Measurements from ENCODE around the gene GGN.
"Not testable (repeated sequence)": the region's sequence is repeated elsewhere in the genome, so short reads cannot be mapped to it uniquely, and the experiment has no call there.

Gene GGN, protein sequence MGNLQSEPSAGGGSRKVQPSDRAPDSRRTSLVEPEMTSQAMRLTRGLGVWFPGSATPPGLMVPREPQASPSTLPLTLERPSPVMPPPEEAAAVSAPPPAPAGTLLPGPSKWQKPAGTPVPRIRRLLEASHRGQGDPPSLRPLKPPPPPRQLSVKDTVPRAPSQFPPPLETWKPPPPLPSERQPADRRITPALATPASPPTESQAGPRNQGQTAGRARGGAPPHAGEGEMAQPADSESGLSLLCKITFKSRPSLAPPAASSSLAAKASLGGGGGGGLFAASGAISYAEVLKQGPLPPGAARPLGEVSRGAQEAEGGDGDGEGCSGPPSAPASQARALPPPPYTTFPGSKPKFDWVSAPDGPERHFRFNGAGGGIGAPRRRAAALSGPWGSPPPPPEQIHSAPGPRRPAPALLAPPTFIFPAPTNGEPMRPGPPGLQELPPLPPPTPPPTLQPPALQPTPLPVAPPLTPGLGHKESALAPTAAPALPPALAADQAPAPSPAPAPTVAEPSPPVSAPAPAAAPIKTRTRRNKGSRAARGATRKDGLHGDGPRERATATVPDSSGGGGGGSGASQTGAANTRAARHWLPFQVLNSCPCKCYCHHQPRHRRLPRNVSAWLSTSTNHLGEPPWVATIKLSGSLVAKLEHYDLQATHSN

DNA sequence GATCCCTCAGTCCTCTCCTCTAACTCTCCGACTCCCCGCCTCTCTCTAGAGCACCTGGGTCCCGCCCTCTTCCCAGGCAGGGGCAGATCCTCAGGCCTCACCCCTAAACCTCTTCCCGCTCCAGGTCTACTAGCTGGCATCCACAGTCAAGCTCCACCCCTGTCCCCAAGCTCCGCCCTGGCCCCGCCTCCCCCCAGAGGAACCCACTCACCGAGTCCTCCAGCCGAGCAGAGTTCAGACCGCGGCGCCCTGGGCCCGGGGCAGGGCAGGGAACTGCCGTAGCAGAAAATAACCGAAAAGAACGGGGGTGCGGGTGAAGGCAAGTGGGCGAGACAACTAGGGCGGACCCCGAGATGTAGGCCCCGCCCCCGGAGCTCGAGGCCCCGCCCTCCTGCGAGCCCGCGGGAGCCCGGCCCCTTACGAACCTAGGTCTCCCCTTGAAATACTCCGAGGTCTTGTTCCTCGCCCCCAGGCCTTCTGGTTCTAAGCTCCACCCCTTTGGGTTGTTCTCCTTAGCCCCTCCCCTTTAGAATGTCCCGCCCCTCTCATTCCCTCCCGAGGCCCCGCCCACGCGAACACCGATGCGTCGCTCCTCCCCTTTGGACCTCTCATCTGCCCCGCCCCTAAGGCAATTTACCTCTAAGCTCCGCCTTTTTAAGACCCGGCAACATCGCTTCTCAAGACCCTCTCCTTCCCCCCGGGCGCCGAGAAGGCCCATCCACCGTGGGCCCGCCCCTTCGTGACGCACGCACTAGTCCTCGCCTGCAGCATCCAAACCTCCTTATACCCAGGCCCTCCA, at the start of gene GGN:
TSS of gene GGN (minus strand) at position 485 of the 799 bp plus-strand sequence. CDS start 773 bp downstream, outside the sequence.
- DNase-seq = peak; percentile 76

GRCh38 chr19:38437295-38437694, 49.5 kb upstream of the GGN start:
- DNase-seq = no peak

DNA sequence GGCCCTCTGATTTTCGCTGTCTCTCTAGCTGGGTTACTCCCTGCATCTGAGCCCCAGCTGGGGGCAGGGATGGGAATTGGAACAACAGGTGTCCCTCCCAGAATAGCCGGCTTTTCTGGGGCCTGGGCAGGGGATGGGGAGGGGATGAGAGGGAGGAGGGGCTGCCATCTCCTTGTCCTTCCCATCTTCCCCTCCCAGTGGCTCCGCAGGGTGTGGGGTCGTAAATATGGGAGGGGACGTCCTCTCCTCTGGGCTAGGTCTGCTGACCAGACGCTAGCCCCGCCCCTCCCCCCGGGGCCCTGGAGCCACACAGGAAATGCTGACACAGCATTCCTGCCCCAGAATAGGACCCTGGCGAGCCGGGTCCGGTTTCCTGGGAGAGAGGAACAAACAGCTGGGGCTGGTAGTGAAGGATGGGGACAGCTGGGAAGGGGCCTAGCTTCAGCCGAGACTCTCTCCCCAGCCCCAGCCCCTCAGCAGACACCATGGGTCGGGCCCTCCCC, 46.8 kb upstream of the GGN start:
- DNase-seq = no peak

DNA sequence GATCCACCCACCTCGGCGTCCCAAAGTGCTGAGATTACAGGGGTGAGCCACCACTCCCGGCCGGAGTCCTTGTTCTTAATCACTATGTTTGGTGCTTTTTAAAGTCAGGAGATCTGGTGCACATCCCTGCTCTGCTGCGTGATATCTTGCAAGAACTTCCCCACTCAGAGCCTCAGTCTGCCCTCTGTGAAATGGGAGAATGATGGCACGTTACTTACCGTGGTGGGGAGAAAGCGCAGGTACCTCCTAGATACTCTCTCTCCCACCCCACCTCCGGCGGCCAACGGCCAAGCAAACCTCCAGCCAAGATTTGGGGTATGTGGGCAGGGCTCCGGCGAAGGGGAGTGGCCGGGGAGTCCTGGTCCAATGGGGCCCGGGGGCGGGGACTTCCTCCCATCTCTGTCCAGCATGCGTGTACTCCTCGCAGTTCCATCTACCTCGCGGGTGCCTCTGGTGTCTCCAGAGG, 45.5 kb upstream of the GGN start, which contains the start of gene RYR1:
TSS of gene RYR1 (plus strand) at position 424 of the 466 bp plus-strand sequence. CDS start 139 bp downstream, outside the sequence.
- DNase-seq = no peak

GRCh38 chr19:38430931-38431330, 43.1 kb upstream of the GGN start:
- no peak for DNase-seq

- no peak for DNase-seq
Observed at GRCh38 chr19:38429811-38430156, 42.0 kb upstream of the GGN start.

DNA sequence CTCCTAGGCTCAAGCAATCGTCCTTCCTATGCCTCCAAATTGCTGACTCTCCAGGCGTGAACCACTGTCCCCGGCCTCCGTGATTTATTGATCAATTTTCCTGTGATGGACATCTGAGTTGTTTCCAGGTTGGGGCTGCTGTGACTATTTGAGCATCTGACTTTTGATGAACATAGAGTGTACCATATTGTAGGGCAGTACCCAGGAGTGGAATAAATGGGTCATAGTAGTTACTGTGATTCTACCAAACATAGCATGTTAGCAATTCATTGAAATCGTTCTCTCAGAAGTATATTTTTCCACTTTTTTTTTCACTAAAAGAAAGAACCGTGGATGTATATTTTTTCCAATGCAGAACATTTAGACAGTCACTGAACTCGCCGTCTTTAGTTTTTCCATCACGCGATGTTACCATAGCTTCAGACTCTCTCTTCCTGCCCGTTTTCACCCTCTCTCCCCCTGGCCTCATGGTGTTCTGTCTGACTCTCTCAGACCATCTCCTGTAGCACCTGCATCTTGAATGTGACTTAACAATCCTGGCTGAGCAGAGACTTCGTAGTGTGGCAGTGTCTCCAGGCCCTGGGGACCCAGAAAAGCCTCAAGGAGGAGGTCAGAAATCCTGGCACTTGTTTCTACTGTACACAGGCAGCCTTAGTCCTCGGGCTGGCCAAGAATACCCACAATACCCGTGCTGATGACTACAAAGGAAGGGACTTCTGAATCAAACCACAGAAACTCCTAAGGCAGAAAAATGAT, 41.4 kb upstream of the GGN start:
- DNase-seq = no peak

- not testable (repeated sequence) for DNase-seq
Observed at GRCh38 chr19:38427035-38427677, 39.3 kb upstream of the GGN start.

GRCh38 chr19:38425810-38426466, 38.1 kb upstream of the GGN start, which contains the start of gene RASGRP4:
Gene RASGRP4 (minus strand): TSS chr19:38426219. CDS start chr19:38426091, 128 bp downstream.
- DNase-seq = peak; percentile 89

- DNase-seq = no peak
Observed at GRCh38 chr19:38425222-38425809, 37.5 kb upstream of the GGN start.

GRCh38 chr19:38424272-38424671, 36.4 kb upstream of the GGN start:
- DNase-seq = no peak

GRCh38 chr19:38422438-38422837, 34.6 kb upstream of the GGN start:
- no peak for DNase-seq

DNA sequence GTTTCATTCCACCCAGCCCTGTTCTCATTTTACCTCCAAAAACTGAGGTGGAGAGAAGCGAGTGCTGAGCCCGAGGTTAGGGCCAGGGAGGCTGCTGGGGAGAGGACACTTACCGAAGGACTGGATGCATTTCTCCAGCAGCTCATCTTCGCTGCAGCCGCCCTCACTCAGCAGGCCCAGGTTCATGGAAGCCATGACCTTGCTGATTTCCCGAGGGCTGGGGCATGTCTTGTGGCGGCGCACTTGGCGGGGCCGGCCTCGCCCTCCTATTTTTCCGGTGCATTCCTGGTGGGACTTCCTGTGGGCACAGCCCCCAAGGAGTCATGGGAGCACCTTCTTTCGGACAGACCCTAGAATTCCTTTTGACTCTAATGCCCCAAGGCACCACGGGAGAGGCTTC, 34.0 kb upstream of the GGN start:
- DNase-seq = no peak

- no peak for DNase-seq
Observed at GRCh38 chr19:38420935-38421334, 33.1 kb upstream of the GGN start.

DNA sequence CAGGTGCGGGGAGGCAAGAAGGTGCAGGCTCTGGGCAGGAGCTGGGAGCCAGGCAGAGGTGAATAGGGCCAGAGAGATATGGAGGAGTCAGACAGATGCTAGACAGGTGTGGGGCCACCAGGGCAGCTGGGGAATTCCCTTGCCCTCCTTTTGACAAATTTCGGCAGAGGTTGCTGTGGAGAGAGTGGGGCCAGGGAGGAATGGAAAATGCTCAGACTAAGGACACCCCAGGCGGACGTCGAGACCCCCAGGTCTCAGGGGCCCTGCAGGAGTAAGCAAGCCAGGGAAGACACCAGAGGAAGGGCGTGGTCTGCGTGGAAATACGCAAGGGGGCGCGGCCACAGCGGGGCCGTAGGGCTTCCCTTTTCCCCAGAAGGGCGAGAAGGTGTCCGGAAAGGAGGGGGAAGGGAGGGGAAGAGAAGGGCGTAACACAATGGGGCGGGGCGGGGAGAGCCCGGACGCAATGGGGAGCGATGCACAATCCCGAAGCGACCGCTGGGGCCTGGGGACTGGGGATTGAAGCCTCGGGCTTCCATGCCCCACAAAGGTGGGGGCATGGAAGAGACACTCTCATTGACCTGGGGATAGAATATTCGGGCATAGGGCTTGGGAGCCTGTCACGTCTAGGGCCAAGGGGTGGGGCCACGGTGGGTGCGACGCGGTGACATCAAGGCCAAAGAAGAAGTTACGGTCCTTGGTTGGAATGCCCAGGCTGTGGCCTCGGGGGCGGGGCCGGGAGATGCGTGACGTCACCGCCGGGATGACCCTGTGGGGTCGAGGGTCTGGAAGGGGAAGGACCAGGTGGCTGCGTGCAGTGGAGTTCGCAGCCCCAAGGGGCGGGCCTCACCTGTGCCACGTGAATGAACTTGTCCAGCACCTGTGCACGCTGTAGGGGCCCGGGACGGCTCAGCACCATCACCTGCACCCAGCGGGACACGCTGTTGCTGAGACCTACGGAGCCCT, 30.0 kb upstream of the GGN start:
- no peak for DNase-seq

DNA sequence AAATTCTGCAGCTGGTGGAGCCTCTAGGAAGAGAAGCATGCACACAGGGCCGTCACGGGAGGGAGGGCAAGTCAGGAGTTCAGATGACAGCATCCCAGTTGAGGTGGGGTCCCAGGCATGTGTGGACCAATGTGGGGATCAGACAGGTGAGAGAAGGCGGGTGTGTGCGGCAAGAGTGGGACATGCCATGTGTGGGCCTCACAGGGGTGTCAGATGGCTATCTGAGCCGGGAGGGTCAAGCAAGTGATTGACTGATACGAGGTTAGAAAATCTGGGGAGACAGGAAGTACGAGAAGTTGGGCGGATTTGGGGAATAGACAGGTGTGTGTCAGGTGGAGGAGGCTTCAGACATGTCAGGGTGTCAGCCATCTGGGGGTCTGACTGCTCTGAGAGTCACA, 29.3 kb upstream of the GGN start:
- DNase-seq = no peak

GRCh38 chr19:38413416-38413815, 25.6 kb upstream of the GGN start:
- DNase-seq = no peak

GRCh38 chr19:38412961-38413360, 25.1 kb upstream of the GGN start:
- DNase-seq = no peak

- no peak for DNase-seq
Observed at GRCh38 chr19:38412491-38412890, 24.7 kb upstream of the GGN start.

- not testable (repeated sequence) for DNase-seq
Observed at GRCh38 chr19:38411898-38412297, 24.1 kb upstream of the GGN start.

Measured in GDM1 (cell line).